GM21526 (cell line): Measurements from ENCODE around the gene CDX1.
A peak's percentile ranks its signal among the peaks of the same experiment; 100 is the strongest.

Source experiments
- ATAC-seq: cut with Tn5 transposase; IDR thresholded peaks from one replicate; pipeline ENCODE4 v1.9.1; 2021; ENCODE audit warnings: moderate library complexity; ENCODE audit not compliant: unreplicated experiment, low FRiP score

Gene CDX1

GRCh38 chr5:150161242-150162141 lies 5.1 kb upstream of the CDX1 start:
- peak; percentile 53 for ATAC-seq

GRCh38 chr5:150162142-150162513 lies 4.5 kb upstream of the CDX1 start:
- ATAC-seq: no peak

- ATAC-seq: no peak
Observed at GRCh38 chr5:150163035-150163434, 3.5 kb upstream of the CDX1 start.

GRCh38 chr5:150163547-150164059 lies 3.0 kb upstream of the CDX1 start:
- ATAC-seq: no peak

GRCh38 chr5:150164211-150164980 lies 2.2 kb upstream of the CDX1 start:
- ATAC-seq: no peak

- ATAC-seq: no peak
Observed at GRCh38 chr5:150166037-150166649, 435 bp upstream of the CDX1 start.

- no peak for ATAC-seq
Observed at GRCh38 chr5:150167512-150167850, 903 bp downstream of the CDX1 start.

- ATAC-seq: no peak
Observed at GRCh38 chr5:150167908-150168307, 1.3 kb downstream of the CDX1 start.

- no peak for ATAC-seq
Observed at GRCh38 chr5:150168864-150169263, 2.3 kb downstream of the CDX1 start.

- ATAC-seq: no peak
Observed at GRCh38 chr5:150172145-150172544, 5.6 kb downstream of the CDX1 start.

GRCh38 chr5:150172556-150172955 lies 6.0 kb downstream of the CDX1 start:
- ATAC-seq: no peak

GRCh38 chr5:150173161-150173560 lies 6.6 kb downstream of the CDX1 start:
- ATAC-seq: no peak

GRCh38 chr5:150174285-150174684 lies 7.7 kb downstream of the CDX1 start:
- no peak for ATAC-seq

GRCh38 chr5:150175076-150175475 lies 8.5 kb downstream of the CDX1 start:
- no peak for ATAC-seq

- ATAC-seq: no peak
Observed at GRCh38 chr5:150175536-150175935, 9.0 kb downstream of the CDX1 start.

- no peak for ATAC-seq
Observed at GRCh38 chr5:150176745-150177477, 10.3 kb downstream of the CDX1 start.

GRCh38 chr5:150177721-150178120 lies 11.1 kb downstream of the CDX1 start:
- no peak for ATAC-seq

- no peak for ATAC-seq
Observed at GRCh38 chr5:150178262-150178661, 11.7 kb downstream of the CDX1 start.

- no peak for ATAC-seq
Observed at GRCh38 chr5:150179019-150179620, 12.5 kb downstream of the CDX1 start.
